B cell (primary cell): ENCODE measurements around the gene HS6ST3. TPM values are rescaled to one million over a fixed set of nuclear protein-coding genes. Genes with fewer than 3 reads are reported as not detected.

ENCODE experiments used
- ATAC-seq: fragments of 200-7000 bp; cut with Tn5 transposase; one replicate; pipeline ENCODE4 v1.10.0; 2021; ENCODE audit warnings: low read depth, mild to moderate bottlenecking, moderate number of reproducible peaks, moderate library complexity
- CTCF ChIA-PET: fragments of 350-600 bp; sonication (Branson Sonifier 250); formaldehyde crosslinking; loops from one replicate; lab custom pipeline; 2021; ENCODE audit warnings: antibody characterized with exemption, inconsistent platforms; lab: Charles Lee
- POLR2A ChIA-PET: fragments of 350-600 bp; sonication (Branson Sonifier 250); formaldehyde crosslinking; loops from one replicate; lab custom pipeline; 2021; ENCODE audit warnings: antibody characterized with exemption; lab: Charles Lee
- DNase-seq: peaks from one replicate; pipeline ENCODE4 v3.0.0; 2013
- H2AFZ ChIP-seq: 2 replicates; pipeline ENCODE4 v1.6.1; 2012; ENCODE audit warnings: mild to moderate bottlenecking, low read depth, low read length; ENCODE audit not compliant: insufficient read depth, poor library complexity, severe bottlenecking
- H3K27ac ChIP-seq, 2 donors: 1 replicate in 1 of 2; 2 replicates in 1 of 2; pipeline ENCODE4 v1.5.1; 2012 to 2013; ENCODE audit warnings: low read length in 2 of 2, mild to moderate bottlenecking in 2 of 2, moderate library complexity in 1 of 2
- H3K27me3 ChIP-seq, 4 experiments: fragments of 200-600 bp in 1 of 4; sonication (generic) in 1 of 4; replicated peaks in 1 of 4; 1 replicate in 2 of 4; 2 replicates in 2 of 4; pipeline versions ENCODE4 v1.6.1 to v1.7.0; 2013 to 2016; ENCODE audit warnings: low read length in 3 of 4, mild to moderate bottlenecking in 2 of 4, mixed read lengths in 1 of 4, moderate library complexity in 1 of 4; ENCODE audit not compliant: insufficient read depth in 4 of 4, control insufficient read depth in 3 of 4; ENCODE audit errors: control extremely low read depth in 1 of 4
- H3K36me3 ChIP-seq, 2 experiments: replicated peaks in 1 of 2; 1 replicate in 1 of 2; 2 replicates in 1 of 2; pipeline versions ENCODE4 v1.6.1 to v1.7.1; 2013; ENCODE audit warnings: low read length in 1 of 2; ENCODE audit not compliant: insufficient read depth in 2 of 2, control insufficient read depth in 1 of 2; ENCODE audit errors: control extremely low read depth in 1 of 2, extremely low read depth in 1 of 2
- H3K4me1 ChIP-seq, 2 donors: fragments of 200-600 bp in 1 of 2; sonication (generic) in 1 of 2; 1 replicate in 1 of 2; 2 replicates in 1 of 2; pipeline versions ENCODE4 v1.5.1 to v1.6.1; 2013 to 2017; ENCODE audit warnings: low read length in 2 of 2; ENCODE audit not compliant: control insufficient read depth in 2 of 2, insufficient read depth in 2 of 2
- H3K4me2 ChIP-seq: replicated peaks from 2 replicates; pipeline ENCODE3; 2012; ENCODE audit warnings: mild to moderate bottlenecking, low read depth, low read length; ENCODE audit not compliant: poor library complexity, severe bottlenecking
- H3K4me3 ChIP-seq, 5 experiments: fragments of 200-600 bp in 1 of 5; sonication (generic) in 1 of 5; 1 replicate in 3 of 5; 2 replicates in 2 of 5; pipeline versions ENCODE4 v1.5.1 to v1.7.0; 2011 to 2016; ENCODE audit warnings: low read length in 4 of 5, mild to moderate bottlenecking in 4 of 5, low read depth in 2 of 5, control low read depth in 1 of 5, moderate library complexity in 1 of 5; ENCODE audit not compliant: insufficient read depth in 1 of 5; ENCODE audit errors: control extremely low read depth in 1 of 5, extremely low read depth in 1 of 5
- H3K79me2 ChIP-seq: fragments of 200-600 bp; sonication (generic); one replicate; pipeline ENCODE4 v1.6.0; 2016; ENCODE audit warnings: low read length; ENCODE audit not compliant: control insufficient read depth, insufficient read depth
- H3K9ac ChIP-seq: fragments of 200-600 bp; sonication (generic); 2 replicates; pipeline ENCODE4 v1.6.1; 2017; ENCODE audit warnings: mild to moderate bottlenecking, low read length, moderate library complexity
- H3K9me3 ChIP-seq, 3 donors: one replicate each; pipeline versions ENCODE4 v1.6.1 to v1.7.1; 2013; ENCODE audit warnings: low read length in 2 of 3; ENCODE audit not compliant: control insufficient read depth in 2 of 3, insufficient read depth in 1 of 3; ENCODE audit errors: control extremely low read depth in 1 of 3
- H4K20me1 ChIP-seq: 2 replicates; pipeline ENCODE4 v1.6.0; 2012; ENCODE audit warnings: mild to moderate bottlenecking, low read length; ENCODE audit not compliant: insufficient read depth, control insufficient read depth, poor library complexity, severe bottlenecking
- H3K27ac Mint-ChIP-seq: one replicate; pipeline ENCODE4 v1.8.0; 2021; ENCODE audit warnings: mixed read lengths
- H3K27me3 Mint-ChIP-seq: one replicate; pipeline ENCODE4 v1.8.0; 2021; ENCODE audit warnings: mixed read lengths
- H3K4me1 Mint-ChIP-seq: one replicate; pipeline ENCODE4 v1.8.0; 2021; ENCODE audit warnings: mixed read lengths
- H3K4me3 Mint-ChIP-seq: one replicate; pipeline ENCODE4 v1.8.0; 2021; ENCODE audit warnings: mixed read lengths
- H3K9me3 Mint-ChIP-seq: one replicate; pipeline ENCODE4 v1.8.0; 2022; ENCODE audit warnings: mixed read lengths; ENCODE audit not compliant: insufficient read depth
- EZH2 ChIP-seq: IDR thresholded peaks from 2 replicates; pipeline ENCODE4 v1.6.1; 2012; ENCODE audit warnings: borderline replicate concordance, low read depth, mild to moderate bottlenecking, moderate library complexity, low read length; ENCODE audit not compliant: insufficient read depth, poor library complexity, severe bottlenecking
- WGBS: methylation state at CpG from one replicate; pipeline ENCODE4 v1.1.5; 2013; ENCODE audit warnings: missing lambda C conversion rate; ENCODE audit not compliant: insufficient coverage; 5-methylcytosine and 5-hydroxymethylcytosine counted together
- intact Hi-C: fragments of 100-400 bp; cut with micrococcal nuclease; formaldehyde crosslinking; loops from one replicate; pipeline ENCODE4 v1.10.0; 2022
- polyA plus RNA-seq: library from polyadenylated mRNA; depleted of rRNA; stranded (reverse); fragments of >200 nt; gene quantifications from 2 replicates; pipeline ENCODE4 v1.2.3, GENCODE V29; 2012
- total RNA-seq, 2 donors: library from RNA; stranded (reverse); fragments of 120-200 nt in 1 of 2; gene quantifications; 1 replicate in 1 of 2; 2 replicates in 1 of 2; pipeline versions ENCODE4 v1.2.3 to v1.2.4, GENCODE V29; 2013 to 2022
- TF ChIP-seq, protein P1 (sequence below): fragments of 200-600 bp; IDR thresholded peaks from one replicate; pipeline ENCODE4 v1.8.0; 2022; ENCODE audit warnings: antibody characterized with exemption, mild to moderate bottlenecking

HS6ST3 gene
- total and polyA plus RNA-seq, 2 donors (not counting 1 experiment from before 2014, with no cell fraction given): not detected

GRCh38 chr13:96285729-96286128 is 195.8 kb downstream of the HS6ST3 start:
- no peak for ATAC-seq
- CTCF ChIA-PET: no interaction called here

DNA sequence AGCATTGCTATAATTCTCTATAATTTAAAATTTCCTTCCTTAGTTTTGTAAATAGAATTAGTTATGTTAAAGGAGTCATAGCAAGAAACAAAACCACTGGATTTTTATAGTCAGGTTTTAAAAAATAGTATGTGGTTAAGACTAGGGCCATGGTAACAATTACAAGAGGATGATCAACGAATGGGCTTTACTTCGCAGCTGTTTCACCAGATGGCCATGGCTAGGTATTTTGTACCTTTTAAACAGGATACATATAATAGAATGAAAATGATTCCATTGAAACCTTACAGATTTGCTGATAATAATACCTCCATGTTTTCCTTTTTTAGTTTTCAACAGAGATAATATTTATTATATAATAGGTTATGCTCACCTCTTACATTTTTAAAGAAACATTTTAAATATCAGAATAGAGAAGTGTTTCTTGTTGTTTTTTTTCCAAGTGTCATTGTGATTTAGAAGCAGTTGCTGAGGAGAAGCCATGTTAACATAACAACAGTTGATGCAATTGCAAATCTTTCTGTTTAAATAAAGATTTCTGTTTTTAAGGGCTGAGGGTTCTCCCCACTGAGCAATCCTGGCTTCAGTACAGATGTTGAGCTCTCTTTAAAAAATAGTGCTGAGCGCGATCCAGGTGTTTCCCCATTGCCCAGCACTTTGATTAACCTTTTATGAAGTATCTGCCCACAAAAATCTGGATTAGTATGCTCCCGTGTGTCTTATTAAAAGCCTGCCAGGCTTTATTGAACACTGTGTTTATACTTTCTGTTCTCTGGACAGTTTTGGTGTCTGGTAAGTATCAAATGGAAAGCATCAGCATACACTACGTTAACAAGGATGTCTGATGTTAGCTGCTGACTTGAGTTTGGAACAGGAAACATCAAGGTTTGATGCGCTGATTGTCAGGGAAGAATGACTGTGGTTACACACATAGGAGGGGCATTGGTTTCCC is 205.3 kb downstream of the HS6ST3 start:
- ATAC-seq (no peak), DNase-seq (no peak)
- 58% methylated on average over 4 of the region's 7 CpGs for WGBS
- Histone ChIP-seq H3K4me2 (no peak overlapping the region), H2AFZ (no peak overlapping the region), H3K27ac (no peak overlapping the region), H4K20me1 (no peaks in the 10 kb centered on the region), H3K4me1 (no peaks in the 10 kb centered on the region), H3K36me3 (no peaks in the 10 kb centered on the region), H3K4me3 (no peak overlapping the region), H3K79me2 (no peaks in the 10 kb centered on the region), H3K9ac (no peak overlapping the region), H3K27me3 (peaks cover 0 to 2% (median 0%) of the 10 kb centered on the region in 4 experiments), H3K9me3 (peaks cover 0 to 3% (median 2%) of the 10 kb centered on the region in 3 donors)
- TF ChIP-seq, protein P1, sequence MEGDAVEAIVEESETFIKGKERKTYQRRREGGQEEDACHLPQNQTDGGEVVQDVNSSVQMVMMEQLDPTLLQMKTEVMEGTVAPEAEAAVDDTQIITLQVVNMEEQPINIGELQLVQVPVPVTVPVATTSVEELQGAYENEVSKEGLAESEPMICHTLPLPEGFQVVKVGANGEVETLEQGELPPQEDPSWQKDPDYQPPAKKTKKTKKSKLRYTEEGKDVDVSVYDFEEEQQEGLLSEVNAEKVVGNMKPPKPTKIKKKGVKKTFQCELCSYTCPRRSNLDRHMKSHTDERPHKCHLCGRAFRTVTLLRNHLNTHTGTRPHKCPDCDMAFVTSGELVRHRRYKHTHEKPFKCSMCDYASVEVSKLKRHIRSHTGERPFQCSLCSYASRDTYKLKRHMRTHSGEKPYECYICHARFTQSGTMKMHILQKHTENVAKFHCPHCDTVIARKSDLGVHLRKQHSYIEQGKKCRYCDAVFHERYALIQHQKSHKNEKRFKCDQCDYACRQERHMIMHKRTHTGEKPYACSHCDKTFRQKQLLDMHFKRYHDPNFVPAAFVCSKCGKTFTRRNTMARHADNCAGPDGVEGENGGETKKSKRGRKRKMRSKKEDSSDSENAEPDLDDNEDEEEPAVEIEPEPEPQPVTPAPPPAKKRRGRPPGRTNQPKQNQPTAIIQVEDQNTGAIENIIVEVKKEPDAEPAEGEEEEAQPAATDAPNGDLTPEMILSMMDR: no peak
- TF ChIP-seq EZH2: no peak
- intact Hi-C loops: no loop called here
- CTCF ChIA-PET: no interaction called here
- Mint-ChIP-seq H3K27ac (no peak overlapping the region), H3K27me3 (no peaks in the 10 kb centered on the region), H3K4me1 (no peaks in the 10 kb centered on the region), H3K4me3 (no peak overlapping the region), H3K9me3 (peaks cover 4% of the 10 kb centered on the region)
- POLR2A ChIA-PET: no interaction called here

More at GRCh38 chr13:96285729-96286128, 195.8 kb downstream of the HS6ST3 start:
- no peak for DNase-seq
- no peaks in the 10 kb centered on the region for H3K4me1 Mint-ChIP-seq
- H3K27me3 Mint-ChIP-seq: no peaks in the 10 kb centered on the region
- POLR2A ChIA-PET: no interaction called here
- H3K4me3 Mint-ChIP-seq: no peak overlapping the region
- Histone ChIP-seq H3K27me3 (no peaks in the 10 kb centered on the region), H4K20me1 (no peaks in the 10 kb centered on the region), H3K36me3 (no peaks in the 10 kb centered on the region), H2AFZ (no peak overlapping the region), H3K27ac (no peak overlapping the region), H3K9ac (no peak overlapping the region), H3K4me1 (no peaks in the 10 kb centered on the region), H3K4me2 (no peak overlapping the region), H3K79me2 (no peaks in the 10 kb centered on the region), H3K9me3 (peaks cover 0 to 1% (median 0%) of the 10 kb centered on the region in 3 donors), H3K4me3 (no peak overlapping the region)
- no peak for TF ChIP-seq EZH2
- TF ChIP-seq, protein P1: no peak
- WGBS: 83% methylated on average over 1 of the region's 1 CpG
- no peak overlapping the region for H3K27ac Mint-ChIP-seq
- intact Hi-C loops: no loop called here
- H3K9me3 Mint-ChIP-seq: no peaks in the 10 kb centered on the region
